Lower leg skin (tissue), 3 donors: ENCODE measurements around the gene TIMM23.
"Not testable (repeated sequence)": the region's sequence is repeated elsewhere in the genome, so short reads cannot be mapped to it uniquely, and the experiment has no call there.

Experiments used
- CTCF ChIP-seq, 3 donors: fragments of 450-650 bp; IDR thresholded peaks; one replicate each; pipeline ENCODE4 v1.5.1; 2016; ENCODE audit warnings: antibody characterized with exemption in 3 of 3, mild to moderate bottlenecking in 3 of 3, moderate library complexity in 2 of 3
- POLR2A ChIP-seq, 2 donors: fragments of 450-650 bp; IDR thresholded peaks; one replicate each; pipeline ENCODE4 v1.6.1; 2016 to 2017; ENCODE audit warnings: antibody characterized with exemption in 2 of 2, mild to moderate bottlenecking in 1 of 2, moderate library complexity in 1 of 2

DNA sequence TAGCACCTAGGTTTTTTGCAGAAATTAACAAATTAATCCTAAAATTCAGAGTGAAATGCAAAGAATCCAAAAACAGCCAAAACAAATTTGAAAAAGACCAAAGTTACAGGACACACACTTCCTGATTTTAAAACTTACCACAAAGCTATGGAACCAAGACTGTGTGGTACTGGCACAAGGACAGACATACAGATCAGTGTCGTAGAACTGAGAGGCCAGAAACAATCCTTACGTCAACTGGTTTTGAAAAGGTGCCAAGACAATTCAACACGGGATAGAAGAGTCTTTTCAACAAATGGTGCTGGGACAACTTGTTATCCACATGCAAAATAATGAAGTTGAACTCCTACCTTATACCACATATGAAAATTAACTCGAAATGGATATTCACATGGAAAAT, 26.8 kb upstream of the TIMM23 start:
- TF ChIP-seq CTCF, POLR2A (IDR thresholded peaks at IDR 0.05): not testable (repeated sequence)
